ENCODE measurements around the gene EBF4.
A peak's percentile ranks its signal among the peaks of the same experiment; 100 is the strongest.

The EBF4 gene

GRCh38 chr20:2741463-2741862, 48.9 kb downstream of the EBF4 start:
- TF ChIP-seq CTCF (IDR thresholded peaks at IDR 0.05; ENCODE audit: borderline replicate concordance, control extremely low read depth, extremely low read depth, insufficient read depth, missing control alignments), result no peak
- in situ Hi-C loops (cut with MboI; ENCODE audit: low sequenced_read_pairs, unreplicated experiment), result no loop called here
- DNase-seq (ENCODE audit: low spot score), result no peak

- TF ChIP-seq CTCF (IDR thresholded peaks at IDR 0.05; ENCODE audit: borderline replicate concordance, control extremely low read depth, extremely low read depth, insufficient read depth, missing control alignments), result no peak
- in situ Hi-C loops (cut with MboI; ENCODE audit: low sequenced_read_pairs, unreplicated experiment), result no loop called here
- DNase-seq (ENCODE audit: low spot score), result no peak
Observed at GRCh38 chr20:2741881-2742280, 49.3 kb downstream of the EBF4 start.

GRCh38 chr20:2742431-2742830, 49.9 kb downstream of the EBF4 start:
- in situ Hi-C loops (cut with MboI; ENCODE audit: low sequenced_read_pairs, unreplicated experiment), result no loop called here
- TF ChIP-seq CTCF (IDR thresholded peaks at IDR 0.05; ENCODE audit: borderline replicate concordance, control extremely low read depth, extremely low read depth, insufficient read depth, missing control alignments), result no peak
- no peak for DNase-seq (ENCODE audit: low spot score)

GRCh38 chr20:2742934-2743559, 50.5 kb downstream of the EBF4 start:
- peak; percentile 79 for TF ChIP-seq CTCF (IDR thresholded peaks at IDR 0.05; ENCODE audit: borderline replicate concordance, control extremely low read depth, extremely low read depth, insufficient read depth, missing control alignments)
- peak; percentile 84 for DNase-seq (ENCODE audit: low spot score)
- in situ Hi-C loops (cut with MboI; ENCODE audit: low sequenced_read_pairs, unreplicated experiment), result no loop called here

GRCh38 chr20:2745060-2745910, 52.7 kb downstream of the EBF4 start:
- no peak for TF ChIP-seq CTCF (IDR thresholded peaks at IDR 0.05; ENCODE audit: borderline replicate concordance, control extremely low read depth, extremely low read depth, insufficient read depth, missing control alignments)
- DNase-seq (ENCODE audit: low spot score), result no peak
- in situ Hi-C loops (cut with MboI; ENCODE audit: low sequenced_read_pairs, unreplicated experiment), result no loop called here

- DNase-seq (ENCODE audit: low spot score), result no peak
- no peak for TF ChIP-seq CTCF (IDR thresholded peaks at IDR 0.05; ENCODE audit: borderline replicate concordance, control extremely low read depth, extremely low read depth, insufficient read depth, missing control alignments)
- in situ Hi-C loops (cut with MboI; ENCODE audit: low sequenced_read_pairs, unreplicated experiment), result no loop called here
Observed at GRCh38 chr20:2745936-2746635, 53.5 kb downstream of the EBF4 start.
